Peyer's patch (tissue), 4 donors: ENCODE measurements around the gene FOXL2NB.

Experiments
- POLR2A ChIP-seq, 2 donors: fragments of 450-650 bp; IDR thresholded peaks; one replicate each; pipeline ENCODE4 v1.5.1; 2017; ENCODE audit warnings: antibody characterized with exemption in 2 of 2, mild to moderate bottlenecking in 2 of 2, moderate library complexity in 2 of 2
- TF ChIP-seq, protein P1 (sequence below), 6 experiments: fragments of 450-650 bp in 4 of 6; fragments of 200-600 bp in 2 of 6; sonication (generic) in 1 of 6; IDR thresholded peaks; one replicate each; pipeline ENCODE4 v1.5.1; 2017 to 2019; ENCODE audit warnings: antibody characterized with exemption in 6 of 6, mild to moderate bottlenecking in 3 of 6, moderate library complexity in 1 of 6

- TF ChIP-seq, protein P1, sequence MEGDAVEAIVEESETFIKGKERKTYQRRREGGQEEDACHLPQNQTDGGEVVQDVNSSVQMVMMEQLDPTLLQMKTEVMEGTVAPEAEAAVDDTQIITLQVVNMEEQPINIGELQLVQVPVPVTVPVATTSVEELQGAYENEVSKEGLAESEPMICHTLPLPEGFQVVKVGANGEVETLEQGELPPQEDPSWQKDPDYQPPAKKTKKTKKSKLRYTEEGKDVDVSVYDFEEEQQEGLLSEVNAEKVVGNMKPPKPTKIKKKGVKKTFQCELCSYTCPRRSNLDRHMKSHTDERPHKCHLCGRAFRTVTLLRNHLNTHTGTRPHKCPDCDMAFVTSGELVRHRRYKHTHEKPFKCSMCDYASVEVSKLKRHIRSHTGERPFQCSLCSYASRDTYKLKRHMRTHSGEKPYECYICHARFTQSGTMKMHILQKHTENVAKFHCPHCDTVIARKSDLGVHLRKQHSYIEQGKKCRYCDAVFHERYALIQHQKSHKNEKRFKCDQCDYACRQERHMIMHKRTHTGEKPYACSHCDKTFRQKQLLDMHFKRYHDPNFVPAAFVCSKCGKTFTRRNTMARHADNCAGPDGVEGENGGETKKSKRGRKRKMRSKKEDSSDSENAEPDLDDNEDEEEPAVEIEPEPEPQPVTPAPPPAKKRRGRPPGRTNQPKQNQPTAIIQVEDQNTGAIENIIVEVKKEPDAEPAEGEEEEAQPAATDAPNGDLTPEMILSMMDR (IDR thresholded peaks at IDR 0.05), result no peak
- TF ChIP-seq POLR2A (IDR thresholded peaks at IDR 0.05), result no peak
Observed at GRCh38 chr3:138975351-138975750, 28.3 kb downstream of the FOXL2NB start.
